ENCODE data around the gene DNAH5. TPM values are rescaled to one million over a fixed set of nuclear protein-coding genes. Genes with fewer than 3 reads are reported as not detected.

DNAH5 gene
- total and polyA plus RNA-seq, 2 of the 13 experiments (the other 11 are each of a cell fraction or from before 2014, with no cell fraction given), result 0.09 TPM

GRCh38 chr5:13816126-13816525 lies 128.4 kb downstream of the DNAH5 start:
- no TSS peak for BruUV-seq (replicated peaks)
- no peak overlapping the region for H3K9ac ChIP-seq (ENCODE audit: insufficient read depth, low read depth, low read length)
- no peaks in the 10 kb centered on the region for H3K36me3 ChIP-seq (replicated peaks in 1 of 2; ENCODE audit: control insufficient read depth in 1 of 2, insufficient read depth in 2 of 2, low read length in 2 of 2)
- CTCF ChIA-PET (ENCODE audit: low intra/inter-chr PET ratio, low total read pairs), result no interaction called here
- no peaks in the 10 kb centered on the region for H3K27me3 ChIP-seq (ENCODE audit: control insufficient read depth in 1 of 2, insufficient read depth in 2 of 2, low read length in 2 of 2)
- intact Hi-C loops (cut with micrococcal nuclease; ENCODE audit: unreplicated experiment), result no loop called here
- in situ Hi-C loops (cut with HindIII; ENCODE audit: extremely low pct_ligation_motif_present, low pct_unique_long_range_greater_than_20kb), result no loop called here
- no peak for FAIRE-seq
- no peak overlapping the region for H3K4me3 ChIP-seq (replicated peaks in 1 of 3; ENCODE audit: insufficient read depth in 1 of 3, low read depth in 2 of 3, low read length in 3 of 3)
- no peak for ATAC-seq
- no peak overlapping the region for H3K4me2 ChIP-seq (ENCODE audit: low read depth, low read length)
- H3K27ac ChIP-seq (ENCODE audit: extremely low read length, insufficient read depth, low read length), result no peak overlapping the region
- no peaks in the 10 kb centered on the region for H3K4me1 ChIP-seq (ENCODE audit: insufficient read depth, low read length)
- H3K79me2 ChIP-seq (ENCODE audit: insufficient read depth, low read length), result no peaks in the 10 kb centered on the region
- H3K9me3 ChIP-seq (ENCODE audit: low read length), result no peaks in the 10 kb centered on the region
- 3% methylated on average over 2 of the region's 2 CpGs for WGBS (ENCODE audit: low lambda C conversion rate)
- H2AFZ ChIP-seq (ENCODE audit: low read length), result no peak overlapping the region
- no peak for DNase-seq (ENCODE audit: low spot score)
- H4K20me1 ChIP-seq (ENCODE audit: insufficient read depth, low read length), result no peaks in the 10 kb centered on the region
- POLR2A ChIA-PET, result no interaction called here
- TF ChIP-seq, protein P1, sequence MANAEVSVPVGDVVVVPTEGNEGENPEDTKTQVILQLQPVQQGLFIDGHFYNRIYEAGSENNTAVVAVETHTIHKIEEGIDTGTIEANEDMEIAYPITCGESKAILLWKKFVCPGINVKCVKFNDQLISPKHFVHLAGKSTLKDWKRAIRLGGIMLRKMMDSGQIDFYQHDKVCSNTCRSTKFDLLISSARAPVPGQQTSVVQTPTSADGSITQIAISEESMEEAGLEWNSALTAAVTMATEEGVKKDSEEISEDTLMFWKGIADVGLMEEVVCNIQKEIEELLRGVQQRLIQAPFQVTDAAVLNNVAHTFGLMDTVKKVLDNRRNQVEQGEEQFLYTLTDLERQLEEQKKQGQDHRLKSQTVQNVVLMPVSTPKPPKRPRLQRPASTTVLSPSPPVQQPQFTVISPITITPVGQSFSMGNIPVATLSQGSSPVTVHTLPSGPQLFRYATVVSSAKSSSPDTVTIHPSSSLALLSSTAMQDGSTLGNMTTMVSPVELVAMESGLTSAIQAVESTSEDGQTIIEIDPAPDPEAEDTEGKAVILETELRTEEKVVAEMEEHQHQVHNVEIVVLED (CRISPR knock-in tag; IDR thresholded peaks at IDR 0.05; ENCODE audit: borderline replicate concordance), result no peak
- TF ChIP-seq RNF2 (conservative IDR thresholded peaks at IDR 0.05; ENCODE audit: low read depth) (no peak), AKNA (CRISPR knock-in tag; IDR thresholded peaks at IDR 0.05; ENCODE audit: borderline replicate concordance) (no peak), TAF15 (IDR thresholded peaks at IDR 0.05; ENCODE audit: low read depth, low read length, poor library complexity, severe bottlenecking) (no peak), RCOR2 (CRISPR knock-in tag; IDR thresholded peaks at IDR 0.05) (no peak), HMGA1 (CRISPR knock-in tag; conservative IDR thresholded peaks at IDR 0.05) (no peak), ZNF713 (CRISPR knock-in tag; IDR thresholded peaks at IDR 0.05) (no peak), IRF2 (CRISPR knock-in tag; IDR thresholded peaks at IDR 0.05) (no peak), RXRB (CRISPR knock-in tag; IDR thresholded peaks at IDR 0.05; ENCODE audit: borderline replicate concordance) (no peak), PHB2 (IDR thresholded peaks at IDR 0.05; ENCODE audit: partially characterized antibody) (no peak), PBX3 (CRISPR knock-in tag; IDR thresholded peaks at IDR 0.05; ENCODE audit: borderline replicate concordance) (no peak)
- TF ChIP-seq, protein P2, sequence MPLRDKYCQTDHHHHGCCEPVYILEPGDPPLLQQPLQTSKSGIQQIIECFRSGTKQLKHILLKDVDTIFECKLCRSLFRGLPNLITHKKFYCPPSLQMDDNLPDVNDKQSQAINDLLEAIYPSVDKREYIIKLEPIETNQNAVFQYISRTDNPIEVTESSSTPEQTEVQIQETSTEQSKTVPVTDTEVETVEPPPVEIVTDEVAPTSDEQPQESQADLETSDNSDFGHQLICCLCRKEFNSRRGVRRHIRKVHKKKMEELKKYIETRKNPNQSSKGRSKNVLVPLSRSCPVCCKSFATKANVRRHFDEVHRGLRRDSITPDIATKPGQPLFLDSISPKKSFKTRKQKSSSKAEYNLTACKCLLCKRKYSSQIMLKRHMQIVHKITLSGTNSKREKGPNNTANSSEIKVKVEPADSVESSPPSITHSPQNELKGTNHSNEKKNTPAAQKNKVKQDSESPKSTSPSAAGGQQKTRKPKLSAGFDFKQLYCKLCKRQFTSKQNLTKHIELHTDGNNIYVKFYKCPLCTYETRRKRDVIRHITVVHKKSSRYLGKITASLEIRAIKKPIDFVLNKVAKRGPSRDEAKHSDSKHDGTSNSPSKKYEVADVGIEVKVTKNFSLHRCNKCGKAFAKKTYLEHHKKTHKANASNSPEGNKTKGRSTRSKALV (CRISPR knock-in tag; IDR thresholded peaks at IDR 0.05), result no peak
- TF ChIP-seq, protein P3, sequence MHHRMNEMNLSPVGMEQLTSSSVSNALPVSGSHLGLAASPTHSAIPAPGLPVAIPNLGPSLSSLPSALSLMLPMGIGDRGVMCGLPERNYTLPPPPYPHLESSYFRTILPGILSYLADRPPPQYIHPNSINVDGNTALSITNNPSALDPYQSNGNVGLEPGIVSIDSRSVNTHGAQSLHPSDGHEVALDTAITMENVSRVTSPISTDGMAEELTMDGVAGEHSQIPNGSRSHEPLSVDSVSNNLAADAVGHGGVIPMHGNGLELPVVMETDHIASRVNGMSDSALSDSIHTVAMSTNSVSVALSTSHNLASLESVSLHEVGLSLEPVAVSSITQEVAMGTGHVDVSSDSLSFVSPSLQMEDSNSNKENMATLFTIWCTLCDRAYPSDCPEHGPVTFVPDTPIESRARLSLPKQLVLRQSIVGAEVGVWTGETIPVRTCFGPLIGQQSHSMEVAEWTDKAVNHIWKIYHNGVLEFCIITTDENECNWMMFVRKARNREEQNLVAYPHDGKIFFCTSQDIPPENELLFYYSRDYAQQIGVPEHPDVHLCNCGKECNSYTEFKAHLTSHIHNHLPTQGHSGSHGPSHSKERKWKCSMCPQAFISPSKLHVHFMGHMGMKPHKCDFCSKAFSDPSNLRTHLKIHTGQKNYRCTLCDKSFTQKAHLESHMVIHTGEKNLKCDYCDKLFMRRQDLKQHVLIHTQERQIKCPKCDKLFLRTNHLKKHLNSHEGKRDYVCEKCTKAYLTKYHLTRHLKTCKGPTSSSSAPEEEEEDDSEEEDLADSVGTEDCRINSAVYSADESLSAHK (CRISPR knock-in tag; IDR thresholded peaks at IDR 0.05; ENCODE audit: borderline replicate concordance), result no peak
